ENCODE data around the gene MIS18BP1.
A peak's percentile ranks its signal among the peaks of the same experiment; 100 is the strongest.
"Not testable (repeated sequence)": the region's sequence is repeated elsewhere in the genome, so short reads cannot be mapped to it uniquely, and the experiment has no call there.

MIS18BP1 gene

GRCh38 chr14:45242706-45243105 lies 10.3 kb downstream of the MIS18BP1 start:
- DNase-seq, result no peak

- no peak for DNase-seq
Measured at GRCh38 chr14:45238988-45239387, 14.0 kb downstream of the MIS18BP1 start.

- DNase-seq, result no peak
Measured at GRCh38 chr14:45227566-45227965, 25.4 kb downstream of the MIS18BP1 start.

- DNase-seq, result no peak
Measured at GRCh38 chr14:45222485-45223262, 30.3 kb downstream of the MIS18BP1 start.

GRCh38 chr14:45214341-45214740 lies 38.7 kb downstream of the MIS18BP1 start:
- not testable (repeated sequence) for DNase-seq

- DNase-seq, result not testable (repeated sequence)
Measured at GRCh38 chr14:45213716-45214115, 39.3 kb downstream of the MIS18BP1 start.

- DNase-seq, result no peak
Measured at GRCh38 chr14:45212231-45212630, 40.8 kb downstream of the MIS18BP1 start.

GRCh38 chr14:45211295-45211694 lies 41.7 kb downstream of the MIS18BP1 start:
- no peak for DNase-seq

GRCh38 chr14:45210159-45210558 lies 42.8 kb downstream of the MIS18BP1 start:
- no peak for DNase-seq

GRCh38 chr14:45204241-45204640 lies 48.8 kb downstream of the MIS18BP1 start:
- DNase-seq, result no peak

- peak; percentile 19 for DNase-seq
Measured at GRCh38 chr14:45201905-45202304, 51.1 kb downstream of the MIS18BP1 start.

- DNase-seq, result no peak
Measured at GRCh38 chr14:45199230-45199629, 53.8 kb downstream of the MIS18BP1 start.

GRCh38 chr14:45198551-45198950 lies 54.5 kb downstream of the MIS18BP1 start:
- DNase-seq, result no peak

GRCh38 chr14:45194964-45195363 lies 58.0 kb downstream of the MIS18BP1 start:
- no peak for DNase-seq

- DNase-seq, result no peak
Measured at GRCh38 chr14:45185100-45185814, 67.7 kb downstream of the MIS18BP1 start.

- DNase-seq, result no peak
Measured at GRCh38 chr14:45181806-45182205, 71.2 kb downstream of the MIS18BP1 start.

GRCh38 chr14:45181329-45181728 lies 71.7 kb downstream of the MIS18BP1 start:
- no peak for DNase-seq

GRCh38 chr14:45177076-45177475 lies 75.9 kb downstream of the MIS18BP1 start:
- DNase-seq, result no peak

GRCh38 chr14:45169906-45170305 lies 83.1 kb downstream of the MIS18BP1 start:
- no peak for DNase-seq

- DNase-seq, result no peak
Measured at GRCh38 chr14:45156067-45156466, 96.9 kb downstream of the MIS18BP1 start.
